ENCODE results near the gene OVCH1. TPM values are rescaled to one million over a fixed set of nuclear protein-coding genes. Genes with fewer than 3 reads are reported as not detected.
A peak's percentile ranks its signal among the peaks of the same experiment; 100 is the strongest.

OVCH1 gene
- polyA plus RNA-seq, 1 of the 3 experiments (the other 2 are of a cell fraction): not detected

- TF ChIP-seq MAX (IDR thresholded peaks at IDR 0.05; ENCODE audit: low read depth) (peak; percentile 87), USF2 (IDR thresholded peaks at IDR 0.05; ENCODE audit: borderline replicate concordance, low read depth, low read length) (no peak), EP300 (IDR thresholded peaks at IDR 0.05; ENCODE audit: borderline replicate concordance in 1 of 2, low read depth in 1 of 2, low read length in 1 of 2) (no peak), REST (IDR thresholded peaks at IDR 0.05; ENCODE audit: low read depth, low read length) (no peak), JUND (IDR thresholded peaks at IDR 0.05) (no peak), FOSL2 (IDR thresholded peaks at IDR 0.05; ENCODE audit: borderline replicate concordance, low read depth) (no peak), SIN3A (IDR thresholded peaks at IDR 0.05; ENCODE audit: borderline replicate concordance, low read depth, low read length) (peak; percentile 97), USF1 (IDR thresholded peaks at IDR 0.05; ENCODE audit: borderline replicate concordance, low read depth) (no peak), ZBTB33 (IDR thresholded peaks at IDR 0.05; ENCODE audit: borderline replicate concordance, low read depth) (peak; percentile 100), RXRA (IDR thresholded peaks at IDR 0.05; ENCODE audit: borderline replicate concordance, low read depth) (no peak), PBX3 (IDR thresholded peaks at IDR 0.05) (no peak), RCOR1 (IDR thresholded peaks at IDR 0.05; ENCODE audit: low read length) (no peak), MXI1 (IDR thresholded peaks at IDR 0.05; ENCODE audit: low read depth, low read length) (peak; percentile 82), POLR2AphosphoS5 (IDR thresholded peaks at IDR 0.05; ENCODE audit: low read depth, low read length) (peak; percentile 80), GATA2 (CRISPR knock-in tag; IDR thresholded peaks at IDR 0.05) (no peak), NFIC (IDR thresholded peaks at IDR 0.05; ENCODE audit: borderline replicate concordance) (no peak), TAF1 (IDR thresholded peaks at IDR 0.05; ENCODE audit: borderline replicate concordance, low read depth, low read length) (peak; percentile 55)
Measured at GRCh38 chr12:29380536-29381523, 116.7 kb downstream of the OVCH1 start, which contains the start of gene ERGIC2 (continued).

All from SK-N-SH (cell line).